ENCODE results near the gene PER3.

GRCh38 chr1:7744882-7745281 is 39.2 kb upstream of the PER3 start:
- TF ChIP-seq OSR1 (CRISPR knock-in tag; IDR thresholded peaks at IDR 0.05) (no peak), GLIS3 (CRISPR knock-in tag; IDR thresholded peaks at IDR 0.05) (no peak), BACH2 (CRISPR knock-in tag; IDR thresholded peaks at IDR 0.05; ENCODE audit: borderline replicate concordance) (no peak), PPARA (CRISPR knock-in tag; IDR thresholded peaks at IDR 0.05; ENCODE audit: borderline replicate concordance) (no peak), ISL1 (CRISPR knock-in tag; IDR thresholded peaks at IDR 0.05) (no peak), ZFP3 (CRISPR knock-in tag; IDR thresholded peaks at IDR 0.05) (no peak), TOX (CRISPR knock-in tag; IDR thresholded peaks at IDR 0.05; ENCODE audit: borderline replicate concordance) (no peak), ZNF565 (CRISPR knock-in tag; conservative IDR thresholded peaks at IDR 0.05; ENCODE audit: low read depth) (no peak), RARB (CRISPR knock-in tag; IDR thresholded peaks at IDR 0.05) (no peak), CSDC2 (CRISPR knock-in tag; IDR thresholded peaks at IDR 0.05) (no peak)
- TF ChIP-seq, protein P1, sequence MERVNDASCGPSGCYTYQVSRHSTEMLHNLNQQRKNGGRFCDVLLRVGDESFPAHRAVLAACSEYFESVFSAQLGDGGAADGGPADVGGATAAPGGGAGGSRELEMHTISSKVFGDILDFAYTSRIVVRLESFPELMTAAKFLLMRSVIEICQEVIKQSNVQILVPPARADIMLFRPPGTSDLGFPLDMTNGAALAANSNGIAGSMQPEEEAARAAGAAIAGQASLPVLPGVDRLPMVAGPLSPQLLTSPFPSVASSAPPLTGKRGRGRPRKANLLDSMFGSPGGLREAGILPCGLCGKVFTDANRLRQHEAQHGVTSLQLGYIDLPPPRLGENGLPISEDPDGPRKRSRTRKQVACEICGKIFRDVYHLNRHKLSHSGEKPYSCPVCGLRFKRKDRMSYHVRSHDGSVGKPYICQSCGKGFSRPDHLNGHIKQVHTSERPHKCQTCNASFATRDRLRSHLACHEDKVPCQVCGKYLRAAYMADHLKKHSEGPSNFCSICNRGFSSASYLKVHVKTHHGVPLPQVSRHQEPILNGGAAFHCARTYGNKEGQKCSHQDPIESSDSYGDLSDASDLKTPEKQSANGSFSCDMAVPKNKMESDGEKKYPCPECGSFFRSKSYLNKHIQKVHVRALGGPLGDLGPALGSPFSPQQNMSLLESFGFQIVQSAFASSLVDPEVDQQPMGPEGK (CRISPR knock-in tag; IDR thresholded peaks at IDR 0.05; ENCODE audit: borderline replicate concordance): no peak
- TF ChIP-seq, protein P2, sequence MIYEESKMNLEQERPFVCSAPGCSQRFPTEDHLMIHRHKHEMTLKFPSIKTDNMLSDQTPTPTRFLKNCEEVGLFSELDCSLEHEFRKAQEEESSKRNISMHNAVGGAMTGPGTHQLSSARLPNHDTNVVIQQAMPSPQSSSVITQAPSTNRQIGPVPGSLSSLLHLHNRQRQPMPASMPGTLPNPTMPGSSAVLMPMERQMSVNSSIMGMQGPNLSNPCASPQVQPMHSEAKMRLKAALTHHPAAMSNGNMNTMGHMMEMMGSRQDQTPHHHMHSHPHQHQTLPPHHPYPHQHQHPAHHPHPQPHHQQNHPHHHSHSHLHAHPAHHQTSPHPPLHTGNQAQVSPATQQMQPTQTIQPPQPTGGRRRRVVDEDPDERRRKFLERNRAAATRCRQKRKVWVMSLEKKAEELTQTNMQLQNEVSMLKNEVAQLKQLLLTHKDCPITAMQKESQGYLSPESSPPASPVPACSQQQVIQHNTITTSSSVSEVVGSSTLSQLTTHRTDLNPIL (CRISPR knock-in tag; IDR thresholded peaks at IDR 0.05; ENCODE audit: low read depth): no peak
